Measurements from ENCODE around the gene RNF130.

GRCh38 chr5:180101451-180102105 lies 30.0 kb upstream of the RNF130 start:
- TF ChIP-seq CTCF (IDR thresholded peaks at IDR 0.05) (no peak), POLR2A (IDR thresholded peaks at IDR 0.05) (no peak)
